Suprapubic skin (tissue), 4 donors: ENCODE measurements around the gene ABLIM2. TPM values are rescaled to one million over a fixed set of nuclear protein-coding genes. Genes with fewer than 3 reads are reported as not detected.

Experiments used
- DNase-seq, 2 donors: peaks; one replicate each; pipeline ENCODE4 v3.0.0-alpha.2; 2019; ENCODE audit warnings: low spot score in 2 of 2
- H3K27ac ChIP-seq: fragments of 200-600 bp; sonication (generic); one replicate; pipeline ENCODE4 v1.5.1; 2019
- H3K27me3 ChIP-seq: fragments of 200-600 bp; sonication (generic); one replicate; pipeline ENCODE4 v1.5.1; 2019
- H3K36me3 ChIP-seq: fragments of 200-600 bp; sonication (generic); one replicate; pipeline ENCODE4 v1.5.1; 2019
- H3K4me1 ChIP-seq: fragments of 200-600 bp; sonication (generic); one replicate; pipeline ENCODE4 v1.5.1; 2019
- H3K4me3 ChIP-seq: fragments of 200-600 bp; sonication (generic); one replicate; pipeline ENCODE4 v1.5.1; 2019; ENCODE audit warnings: mild to moderate bottlenecking
- H3K9me3 ChIP-seq: fragments of 200-600 bp; sonication (generic); one replicate; pipeline ENCODE4 v1.5.1; 2019
- EP300 ChIP-seq: sonication (generic); formaldehyde crosslinking; IDR thresholded peaks from one replicate; pipeline ENCODE4 v1.6.1; 2017; ENCODE audit warnings: antibody characterized with exemption
- POLR2A ChIP-seq, 2 donors: fragments of 450-650 bp; IDR thresholded peaks; one replicate each; pipeline ENCODE4 v1.6.1; 2017; ENCODE audit warnings: antibody characterized with exemption in 2 of 2, mild to moderate bottlenecking in 2 of 2, moderate library complexity in 2 of 2
- POLR2AphosphoS5 ChIP-seq, 3 donors: sonication (generic); formaldehyde crosslinking; IDR thresholded peaks; one replicate each; pipeline ENCODE4 v1.6.1; 2017; ENCODE audit warnings: antibody characterized with exemption in 3 of 3
- WGBS: methylation state at CpG from one replicate; pipeline ENCODE4 v1.1.5; 2018; 5-methylcytosine and 5-hydroxymethylcytosine counted together
- total RNA-seq, 4 donors: library from RNA; depleted of rRNA; stranded (reverse); fragments of >200 nt; gene quantifications; one replicate each; pipeline ENCODE4 v1.1.0, GENCODE V29; 2016
- TF ChIP-seq, protein P1 (sequence below), 2 donors: fragments of 200-600 bp in 1 of 2; fragments of 450-650 bp in 1 of 2; sonication (generic) in 1 of 2; IDR thresholded peaks; one replicate each; pipeline ENCODE4 v1.5.1; 2016 to 2019; ENCODE audit warnings: antibody characterized with exemption in 2 of 2, mild to moderate bottlenecking in 1 of 2, moderate library complexity in 1 of 2

ABLIM2 gene
- total RNA-seq, 4 donors from 2014 or later: 11.2 to 16.9 (median 13.3) TPM

- Histone ChIP-seq H3K27me3 (no peaks in the 10 kb centered on the region), H3K36me3 (no peaks in the 10 kb centered on the region), H3K4me1 (no peaks in the 10 kb centered on the region), H3K27ac (no peak overlapping the region), H3K4me3 (no peak overlapping the region), H3K9me3 (no peaks in the 10 kb centered on the region)
- TF ChIP-seq POLR2A (IDR thresholded peaks at IDR 0.05) (no peak), POLR2AphosphoS5 (IDR thresholded peaks at IDR 0.05) (no peak), EP300 (no peak)
- TF ChIP-seq, protein P1, sequence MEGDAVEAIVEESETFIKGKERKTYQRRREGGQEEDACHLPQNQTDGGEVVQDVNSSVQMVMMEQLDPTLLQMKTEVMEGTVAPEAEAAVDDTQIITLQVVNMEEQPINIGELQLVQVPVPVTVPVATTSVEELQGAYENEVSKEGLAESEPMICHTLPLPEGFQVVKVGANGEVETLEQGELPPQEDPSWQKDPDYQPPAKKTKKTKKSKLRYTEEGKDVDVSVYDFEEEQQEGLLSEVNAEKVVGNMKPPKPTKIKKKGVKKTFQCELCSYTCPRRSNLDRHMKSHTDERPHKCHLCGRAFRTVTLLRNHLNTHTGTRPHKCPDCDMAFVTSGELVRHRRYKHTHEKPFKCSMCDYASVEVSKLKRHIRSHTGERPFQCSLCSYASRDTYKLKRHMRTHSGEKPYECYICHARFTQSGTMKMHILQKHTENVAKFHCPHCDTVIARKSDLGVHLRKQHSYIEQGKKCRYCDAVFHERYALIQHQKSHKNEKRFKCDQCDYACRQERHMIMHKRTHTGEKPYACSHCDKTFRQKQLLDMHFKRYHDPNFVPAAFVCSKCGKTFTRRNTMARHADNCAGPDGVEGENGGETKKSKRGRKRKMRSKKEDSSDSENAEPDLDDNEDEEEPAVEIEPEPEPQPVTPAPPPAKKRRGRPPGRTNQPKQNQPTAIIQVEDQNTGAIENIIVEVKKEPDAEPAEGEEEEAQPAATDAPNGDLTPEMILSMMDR (IDR thresholded peaks at IDR 0.05): no peak
- 95% methylated on average over 10 of the region's 10 CpGs for WGBS
- DNase-seq: no peak
Observed at GRCh38 chr4:7990807-7991459, 167.7 kb downstream of the ABLIM2 start.

GRCh38 chr4:7989654-7990053 lies 169.0 kb downstream of the ABLIM2 start:
- no peak for DNase-seq
- Histone ChIP-seq H3K4me3 (no peak overlapping the region), H3K9me3 (no peaks in the 10 kb centered on the region), H3K27me3 (no peaks in the 10 kb centered on the region), H3K4me1 (no peaks in the 10 kb centered on the region), H3K36me3 (no peaks in the 10 kb centered on the region), H3K27ac (no peak overlapping the region)
- no peak for TF ChIP-seq POLR2A (IDR thresholded peaks at IDR 0.05)
- 69% methylated on average over 2 of the region's 2 CpGs for WGBS

GRCh38 chr4:7988437-7988836 lies 170.2 kb downstream of the ABLIM2 start:
- Histone ChIP-seq H3K27ac (no peak overlapping the region), H3K27me3 (no peaks in the 10 kb centered on the region), H3K4me3 (no peak overlapping the region), H3K9me3 (no peaks in the 10 kb centered on the region), H3K4me1 (no peaks in the 10 kb centered on the region), H3K36me3 (no peaks in the 10 kb centered on the region)
- TF ChIP-seq POLR2AphosphoS5 (IDR thresholded peaks at IDR 0.05) (no peak), EP300 (no peak), POLR2A (IDR thresholded peaks at IDR 0.05) (no peak)
- TF ChIP-seq, protein P1 (IDR thresholded peaks at IDR 0.05): no peak
- WGBS: 90% methylated on average over 1 of the region's 1 CpG
- DNase-seq: no peak

GRCh38 chr4:7987148-7987989 lies 171.2 kb downstream of the ABLIM2 start:
- no peak overlapping the region for H3K27ac ChIP-seq
- WGBS: 48% methylated on average over 10 of the region's 10 CpGs
- H3K4me3 ChIP-seq: no peak overlapping the region
- TF ChIP-seq POLR2AphosphoS5 (IDR thresholded peaks at IDR 0.05): no peak
- TF ChIP-seq, protein P1 (IDR thresholded peaks at IDR 0.05): peak; percentile 70 to 74
- TF ChIP-seq EP300: no peak
- H3K36me3 ChIP-seq: no peaks in the 10 kb centered on the region
- DNase-seq: no peak
- H3K4me1 ChIP-seq: no peaks in the 10 kb centered on the region
- H3K9me3 ChIP-seq: no peaks in the 10 kb centered on the region
- H3K27me3 ChIP-seq: no peaks in the 10 kb centered on the region

- DNase-seq: no peak
- H3K36me3 ChIP-seq: no peaks in the 10 kb centered on the region
- H3K4me3 ChIP-seq: no peak overlapping the region
- H3K9me3 ChIP-seq: no peaks in the 10 kb centered on the region
- H3K27ac ChIP-seq: no peak overlapping the region
- WGBS: 69% methylated on average over 21 of the region's 21 CpGs
- H3K27me3 ChIP-seq: no peaks in the 10 kb centered on the region
- TF ChIP-seq EP300 (no peak), POLR2AphosphoS5 (IDR thresholded peaks at IDR 0.05) (no peak), POLR2A (IDR thresholded peaks at IDR 0.05) (no peak)
- TF ChIP-seq, protein P1 (IDR thresholded peaks at IDR 0.05): no peak
- no peaks in the 10 kb centered on the region for H3K4me1 ChIP-seq
Observed at GRCh38 chr4:7985891-7986441, 172.6 kb downstream of the ABLIM2 start.
